H9 (cell line): ENCODE results near the gene PTTG1IP. TPM values are rescaled to one million over a fixed set of nuclear protein-coding genes. Genes with fewer than 3 reads are reported as not detected.

ENCODE experiments used
- DNase-seq: peaks from one replicate; pipeline ENCODE4 v3.0.0-alpha.2; 2017
- H2AFZ ChIP-seq: one replicate; pipeline ENCODE4 v1.6.1; 2013; ENCODE audit warnings: mild to moderate bottlenecking, low read length, control low read depth, moderate library complexity
- H2AK5ac ChIP-seq: 2 replicates; pipeline ENCODE4 v1.6.1; 2013; ENCODE audit warnings: low read length, control low read depth, mixed read lengths; ENCODE audit not compliant: insufficient read length
- H2BK120ac ChIP-seq: one replicate; pipeline ENCODE4 v1.6.1; 2013; ENCODE audit warnings: low read depth, mild to moderate bottlenecking, low read length, control low read depth, inconsistent platforms; ENCODE audit not compliant: poor library complexity, severe bottlenecking
- H2BK12ac ChIP-seq: 2 replicates; pipeline ENCODE4 v1.6.1; 2013; ENCODE audit warnings: low read length, control low read depth, mixed read lengths, low read depth; ENCODE audit not compliant: insufficient read length
- H2BK15ac ChIP-seq: 2 replicates; pipeline ENCODE4 v1.6.1; 2013; ENCODE audit warnings: low read depth, low read length, control low read depth
- H2BK20ac ChIP-seq: one replicate; pipeline ENCODE4 v1.6.1; 2013; ENCODE audit warnings: low read depth, mild to moderate bottlenecking, low read length, control low read depth, inconsistent platforms; ENCODE audit not compliant: poor library complexity, severe bottlenecking
- H2BK5ac ChIP-seq: 2 replicates; pipeline ENCODE4 v1.6.1; 2013; ENCODE audit warnings: low read length, control low read depth, mixed read lengths; ENCODE audit not compliant: insufficient read length
- H3K14ac ChIP-seq: 2 replicates; pipeline ENCODE4 v1.6.1; 2013; ENCODE audit warnings: low read length, control low read depth; ENCODE audit not compliant: insufficient read depth
- H3K18ac ChIP-seq: 2 replicates; pipeline ENCODE4 v1.6.1; 2013; ENCODE audit warnings: low read depth, mild to moderate bottlenecking, mixed read lengths, low read length, control low read depth; ENCODE audit not compliant: insufficient read length
- H3K23ac ChIP-seq: 2 replicates; pipeline ENCODE4 v1.6.1; 2013; ENCODE audit warnings: low read length, control low read depth, mixed read lengths, low read depth; ENCODE audit not compliant: insufficient read length
- H3K23me2 ChIP-seq: 2 replicates; pipeline ENCODE4 v1.6.1; 2013; ENCODE audit warnings: low read depth, mild to moderate bottlenecking, mixed read lengths, low read length, control low read depth; ENCODE audit not compliant: insufficient read length, poor library complexity, severe bottlenecking
- H3K27ac ChIP-seq: 2 replicates; pipeline ENCODE4 v1.5.1; 2013; ENCODE audit warnings: low read length, control low read depth, mixed read lengths, low read depth; ENCODE audit not compliant: insufficient read length
- H3K27me3 ChIP-seq: 2 replicates; pipeline ENCODE4 v1.6.1; 2013; ENCODE audit warnings: low read length, control low read depth, inconsistent platforms; ENCODE audit not compliant: insufficient read depth
- H3K4ac ChIP-seq: 2 replicates; pipeline ENCODE4 v1.6.1; 2013; ENCODE audit warnings: low read depth, mild to moderate bottlenecking, control low read depth, inconsistent platforms, low read length, moderate library complexity
- H3K4me1 ChIP-seq: 2 replicates; pipeline ENCODE4 v1.6.1; 2013; ENCODE audit warnings: low read length, control low read depth, inconsistent platforms; ENCODE audit not compliant: insufficient read depth
- H3K4me2 ChIP-seq: 2 replicates; pipeline ENCODE4 v1.6.1; 2013; ENCODE audit warnings: low read length, control low read depth, mixed read lengths; ENCODE audit not compliant: insufficient read length, insufficient read depth
- H3K56ac ChIP-seq: 2 replicates; pipeline ENCODE4 v1.6.1; 2013; ENCODE audit warnings: low read depth, mild to moderate bottlenecking, mixed read lengths, low read length, control low read depth; ENCODE audit not compliant: insufficient read length
- H3K79me1 ChIP-seq: 2 replicates; pipeline ENCODE4 v1.6.1; 2013; ENCODE audit warnings: low read depth, mild to moderate bottlenecking, moderate library complexity, low read length, control low read depth, inconsistent platforms; ENCODE audit not compliant: insufficient read depth, poor library complexity, severe bottlenecking
- H3K79me2 ChIP-seq: 2 replicates; pipeline ENCODE4 v1.6.1; 2013; ENCODE audit warnings: low read length, control low read depth, inconsistent platforms; ENCODE audit not compliant: insufficient read depth
- H3K9ac ChIP-seq: 2 replicates; pipeline ENCODE4 v1.6.1; 2013; ENCODE audit warnings: low read length, control low read depth, mixed read lengths; ENCODE audit not compliant: insufficient read length; ENCODE audit errors: extremely low read depth
- H3K9me3 ChIP-seq: one replicate; pipeline ENCODE4 v1.6.1; 2013; ENCODE audit warnings: low read depth, low read length, inconsistent platforms; ENCODE audit not compliant: control insufficient read depth
- H3T11ph ChIP-seq: one replicate; pipeline ENCODE4 v1.6.1; 2013; ENCODE audit warnings: mild to moderate bottlenecking, low read length, control low read depth, inconsistent platforms
- H4K20me1 ChIP-seq: one replicate; pipeline ENCODE4 v1.6.1; 2013; ENCODE audit not compliant: control insufficient read depth, insufficient read length, insufficient read depth
- H4K5ac ChIP-seq: 2 replicates; pipeline ENCODE4 v1.6.1; 2013; ENCODE audit warnings: low read depth, mild to moderate bottlenecking, mixed read lengths, low read length, control low read depth; ENCODE audit not compliant: insufficient read length
- H4K8ac ChIP-seq: replicated peaks from 2 replicates; pipeline ENCODE4 v1.6.1; 2013; ENCODE audit warnings: low read length, control low read depth, mixed read lengths, low read depth; ENCODE audit not compliant: insufficient read length
- H4K91ac ChIP-seq: 2 replicates; pipeline ENCODE4 v1.6.1; 2013; ENCODE audit warnings: low read depth, mild to moderate bottlenecking, moderate library complexity, mixed read lengths, low read length, control low read depth; ENCODE audit not compliant: insufficient read length
- H3K27ac Mint-ChIP-seq, 3 experiments: 2 replicates in 2 of 3; 3 replicates in 1 of 3; pipeline ENCODE4 v1.8.0; 2020 to 2021; ENCODE audit warnings: mixed read lengths in 3 of 3, mild to moderate bottlenecking in 1 of 3, moderate library complexity in 1 of 3
- H3K27me3 Mint-ChIP-seq: 2 replicates; pipeline ENCODE4 v1.8.0; 2021; ENCODE audit warnings: low read depth, mild to moderate bottlenecking, moderate library complexity, mixed read lengths
- H3K36me3 Mint-ChIP-seq, 3 experiments: 2 replicates in 2 of 3; 3 replicates in 1 of 3; pipeline ENCODE4 v1.8.0; 2020 to 2021; ENCODE audit warnings: low read depth in 3 of 3, mixed read lengths in 3 of 3; ENCODE audit not compliant: insufficient read depth in 1 of 3
- H3K4me1 Mint-ChIP-seq, 2 experiments: 2 replicates each; pipeline ENCODE4 v1.8.0; 2020; ENCODE audit warnings: mixed read lengths in 2 of 2
- H3K4me3 Mint-ChIP-seq, 2 experiments: 2 replicates in 1 of 2; 3 replicates in 1 of 2; pipeline ENCODE4 v1.8.0; 2020 to 2021; ENCODE audit warnings: mild to moderate bottlenecking in 2 of 2, mixed read lengths in 2 of 2, moderate library complexity in 1 of 2
- H3K9me3 Mint-ChIP-seq, 2 experiments: 2 replicates in 1 of 2; 3 replicates in 1 of 2; pipeline ENCODE4 v1.8.0; 2020; ENCODE audit warnings: mild to moderate bottlenecking in 2 of 2, mixed read lengths in 2 of 2, moderate library complexity in 1 of 2
- WGBS: extraction: QIAGEN DNeasy Blood & Tissue Kit; methylation state at CpG from one replicate; pipeline ENCODE4 v1.1.7; 2013; ENCODE audit warnings: missing lambda C conversion rate, low lambda C conversion rate, mixed read lengths; ENCODE audit not compliant: insufficient read length; ENCODE audit errors: extremely low coverage; 5-methylcytosine and 5-hydroxymethylcytosine counted together
- total RNA-seq: library from RNA; stranded (reverse); gene quantifications from 2 replicates; pipeline ENCODE4 v1.2.1, GENCODE V29; 2021
- TF ChIP-seq, protein P1 (sequence below): fragments of 200-600 bp; sonication (generic); conservative IDR thresholded peaks from 3 replicates; pipeline ENCODE4 v1.8.0; 2021; ENCODE audit warnings: antibody characterized with exemption, mild to moderate bottlenecking

PTTG1IP gene
- total RNA-seq, 1 experiment from 2014 or later, result 107 TPM

GRCh38 chr21:44899768-44900558 lies 26.5 kb upstream of the PTTG1IP start:
- H3K9me3 ChIP-seq, result no peaks in the 10 kb centered on the region
- H3K79me1 ChIP-seq, result no peaks in the 10 kb centered on the region
- H3K4ac ChIP-seq, result no peak overlapping the region
- H3K27ac ChIP-seq, result no peak overlapping the region
- H2AFZ ChIP-seq, result no peak overlapping the region
- no peak overlapping the region for H3K9ac ChIP-seq
- no peak overlapping the region for H3K4me2 ChIP-seq
- no peak for DNase-seq
- WGBS, result no CpG with 5 or more reads among the region's 37 CpGs
- Mint-ChIP-seq H3K9me3 (no peaks in the 10 kb centered on the region; a peak in 3 of 5 replicates), H3K4me1 (peaks cover 10 to 13% of the 10 kb centered on the region in 2 experiments), H3K4me3 (no peak overlapping the region), H3K27me3 (peaks cover 3% of the 10 kb centered on the region), H3K36me3 (no peaks in the 10 kb centered on the region), H3K27ac (no peak overlapping the region; a peak in 1 of 7 replicates)
- H4K91ac ChIP-seq, result no peak overlapping the region
- H2BK12ac ChIP-seq, result no peak overlapping the region
- H3K14ac ChIP-seq, result no peak overlapping the region
- H3K79me2 ChIP-seq, result no peaks in the 10 kb centered on the region
- H3K56ac ChIP-seq, result no peak overlapping the region
- no peak overlapping the region for H2AK5ac ChIP-seq
- no peak overlapping the region for H2BK15ac ChIP-seq
- H3K27me3 ChIP-seq, result no peaks in the 10 kb centered on the region
- H3K18ac ChIP-seq, result no peak overlapping the region
- H2BK120ac ChIP-seq, result no peak overlapping the region
- no peaks in the 10 kb centered on the region for H3K23me2 ChIP-seq
- H4K5ac ChIP-seq, result no peak overlapping the region
- no peak overlapping the region for H3K23ac ChIP-seq
- H4K8ac ChIP-seq, result no peak overlapping the region
- H3T11ph ChIP-seq, result no peak overlapping the region
- H2BK5ac ChIP-seq, result no peak overlapping the region
- no peak overlapping the region for H2BK20ac ChIP-seq
- H3K4me1 ChIP-seq, result no peaks in the 10 kb centered on the region; the same call in 1 of the 2 replicates
- peaks cover 6% of the 10 kb centered on the region for H4K20me1 ChIP-seq
- TF ChIP-seq, protein P1, sequence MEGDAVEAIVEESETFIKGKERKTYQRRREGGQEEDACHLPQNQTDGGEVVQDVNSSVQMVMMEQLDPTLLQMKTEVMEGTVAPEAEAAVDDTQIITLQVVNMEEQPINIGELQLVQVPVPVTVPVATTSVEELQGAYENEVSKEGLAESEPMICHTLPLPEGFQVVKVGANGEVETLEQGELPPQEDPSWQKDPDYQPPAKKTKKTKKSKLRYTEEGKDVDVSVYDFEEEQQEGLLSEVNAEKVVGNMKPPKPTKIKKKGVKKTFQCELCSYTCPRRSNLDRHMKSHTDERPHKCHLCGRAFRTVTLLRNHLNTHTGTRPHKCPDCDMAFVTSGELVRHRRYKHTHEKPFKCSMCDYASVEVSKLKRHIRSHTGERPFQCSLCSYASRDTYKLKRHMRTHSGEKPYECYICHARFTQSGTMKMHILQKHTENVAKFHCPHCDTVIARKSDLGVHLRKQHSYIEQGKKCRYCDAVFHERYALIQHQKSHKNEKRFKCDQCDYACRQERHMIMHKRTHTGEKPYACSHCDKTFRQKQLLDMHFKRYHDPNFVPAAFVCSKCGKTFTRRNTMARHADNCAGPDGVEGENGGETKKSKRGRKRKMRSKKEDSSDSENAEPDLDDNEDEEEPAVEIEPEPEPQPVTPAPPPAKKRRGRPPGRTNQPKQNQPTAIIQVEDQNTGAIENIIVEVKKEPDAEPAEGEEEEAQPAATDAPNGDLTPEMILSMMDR, result no peak
